22Rv1 (cell line): ENCODE data around the gene PTPRD.

ENCODE experiments used
- ZFX ChIP-seq: fragments of 450-650 bp; IDR thresholded peaks from 2 replicates; pipeline ENCODE4 v1.6.1; 2017; ENCODE audit warnings: antibody characterized with exemption, borderline replicate concordance
- TF ChIP-seq, protein P1 (sequence below): fragments of 450-650 bp; IDR thresholded peaks from 2 replicates; pipeline ENCODE4 v1.5.1; 2017; ENCODE audit warnings: mild to moderate bottlenecking

GRCh38 chr9:8860086-8860485 lies 1752.7 kb downstream of the PTPRD start:
- TF ChIP-seq, protein P1, sequence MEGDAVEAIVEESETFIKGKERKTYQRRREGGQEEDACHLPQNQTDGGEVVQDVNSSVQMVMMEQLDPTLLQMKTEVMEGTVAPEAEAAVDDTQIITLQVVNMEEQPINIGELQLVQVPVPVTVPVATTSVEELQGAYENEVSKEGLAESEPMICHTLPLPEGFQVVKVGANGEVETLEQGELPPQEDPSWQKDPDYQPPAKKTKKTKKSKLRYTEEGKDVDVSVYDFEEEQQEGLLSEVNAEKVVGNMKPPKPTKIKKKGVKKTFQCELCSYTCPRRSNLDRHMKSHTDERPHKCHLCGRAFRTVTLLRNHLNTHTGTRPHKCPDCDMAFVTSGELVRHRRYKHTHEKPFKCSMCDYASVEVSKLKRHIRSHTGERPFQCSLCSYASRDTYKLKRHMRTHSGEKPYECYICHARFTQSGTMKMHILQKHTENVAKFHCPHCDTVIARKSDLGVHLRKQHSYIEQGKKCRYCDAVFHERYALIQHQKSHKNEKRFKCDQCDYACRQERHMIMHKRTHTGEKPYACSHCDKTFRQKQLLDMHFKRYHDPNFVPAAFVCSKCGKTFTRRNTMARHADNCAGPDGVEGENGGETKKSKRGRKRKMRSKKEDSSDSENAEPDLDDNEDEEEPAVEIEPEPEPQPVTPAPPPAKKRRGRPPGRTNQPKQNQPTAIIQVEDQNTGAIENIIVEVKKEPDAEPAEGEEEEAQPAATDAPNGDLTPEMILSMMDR = no peak
- TF ChIP-seq ZFX = no peak
